Panc1 (cell line): ENCODE measurements around the gene NAGS.

Experiments used
- CTCF ChIP-seq: fragments of 450-650 bp; IDR thresholded peaks from 2 replicates; pipeline ENCODE4 v1.5.1; 2017; ENCODE audit warnings: mild to moderate bottlenecking
- POLR2AphosphoS5 ChIP-seq: IDR thresholded peaks from 2 replicates; pipeline ENCODE4 v1.6.1; 2012; ENCODE audit warnings: mild to moderate bottlenecking, low read depth, low read length, moderate library complexity
- REST ChIP-seq, 2 experiments: IDR thresholded peaks; 2 replicates each; pipeline ENCODE4 v1.6.1; 2011 to 2012; ENCODE audit warnings: low read depth in 2 of 2, control low read depth in 1 of 2, low read length in 1 of 2, mild to moderate bottlenecking in 1 of 2, moderate library complexity in 1 of 2; ENCODE audit not compliant: insufficient read depth in 1 of 2
- SIN3A ChIP-seq: IDR thresholded peaks from 2 replicates; pipeline ENCODE4 v1.6.1; 2012; ENCODE audit warnings: low read depth, mild to moderate bottlenecking, low read length, moderate library complexity, borderline replicate concordance; ENCODE audit not compliant: insufficient read depth
- TCF7L2 ChIP-seq: IDR thresholded peaks from 2 replicates; pipeline ENCODE4 v1.6.1; 2011; ENCODE audit warnings: mild to moderate bottlenecking, low read depth, low read length, inconsistent platforms

- TF ChIP-seq CTCF (no peak), POLR2AphosphoS5 (no peak), REST (IDR thresholded peaks at IDR 0.05; ENCODE audit: insufficient read depth in 1 of 2, low read depth in 2 of 2, low read length in 1 of 2) (no peak), TCF7L2 (no peak), SIN3A (no peak)
Observed at GRCh38 chr17:43961954-43962353, 42.5 kb upstream of the NAGS start.
